HuH-7 (cell line): ENCODE measurements around the gene FREY1.
"Not testable (repeated sequence)": the region's sequence is repeated elsewhere in the genome, so short reads cannot be mapped to it uniquely, and the experiment has no call there.

Source experiments
- DNase-seq: peaks from one replicate; pipeline ENCODE4 v3.0.0; 2011; ENCODE audit warnings: low spot score

The FREY1 gene

GRCh38 chr11:45913942-45914635 is 7.0 kb upstream of the FREY1 start:
- no peak for DNase-seq

GRCh38 chr11:45913514-45913913 is 6.4 kb upstream of the FREY1 start:
- no peak for DNase-seq

GRCh38 chr11:45910623-45911022 is 3.6 kb upstream of the FREY1 start:
- DNase-seq: no peak

GRCh38 chr11:45909594-45910475 is 2.8 kb upstream of the FREY1 start:
- no peak for DNase-seq

- no peak for DNase-seq
These were observed 870 bp upstream of the FREY1 start for GRCh38 chr11:45907911-45908370.

- no peak for DNase-seq
These were observed 882 bp downstream of the FREY1 start for GRCh38 chr11:45906096-45906682.

- not testable (repeated sequence) for DNase-seq
These were observed 1.5 kb downstream of the FREY1 start for GRCh38 chr11:45905576-45905975.

- no peak for DNase-seq
These were observed 2.0 kb downstream of the FREY1 start for GRCh38 chr11:45905095-45905494.

- DNase-seq: no peak
These were observed 2.7 kb downstream of the FREY1 start for GRCh38 chr11:45904309-45904915.

- no peak for DNase-seq
These were observed 4.4 kb downstream of the FREY1 start for GRCh38 chr11:45902452-45903380.

- no peak for DNase-seq
These were observed 5.4 kb downstream of the FREY1 start for GRCh38 chr11:45901626-45902025.

GRCh38 chr11:45900916-45901617 is 6.0 kb downstream of the FREY1 start:
- DNase-seq: no peak

GRCh38 chr11:45900175-45900800 is 6.8 kb downstream of the FREY1 start:
- not testable (repeated sequence) for DNase-seq

GRCh38 chr11:45899448-45900174 is 7.5 kb downstream of the FREY1 start:
- peak; percentile 97 for DNase-seq

- DNase-seq: no peak
These were observed 8.0 kb downstream of the FREY1 start for GRCh38 chr11:45899086-45899447.

GRCh38 chr11:45897556-45897955 is 9.5 kb downstream of the FREY1 start:
- no peak for DNase-seq

GRCh38 chr11:45896422-45896984 is 10.6 kb downstream of the FREY1 start:
- DNase-seq: peak; percentile 69

GRCh38 chr11:45895553-45896259 is 11.4 kb downstream of the FREY1 start:
- no peak for DNase-seq
